Erythroblast (primary cell): ENCODE data around the gene PRKACG.

Experiments used
- GATA1 ChIP-seq: IDR thresholded peaks from 2 replicates; pipeline ENCODE4 v1.6.1; 2011; ENCODE audit warnings: low read depth, mild to moderate bottlenecking, control low read depth, low read length, moderate library complexity
- POLR2A ChIP-seq: IDR thresholded peaks from 2 replicates; pipeline ENCODE4 v1.6.1; 2011; ENCODE audit warnings: mild to moderate bottlenecking, low read length

GRCh38 chr9:69016191-69017096 lies 2.5 kb upstream of the PRKACG start:
- no peak for TF ChIP-seq POLR2A
- no peak for TF ChIP-seq GATA1
